ENCODE data around the gene ARHGAP31.
"Not testable (repeated sequence)": the region's sequence is repeated elsewhere in the genome, so short reads cannot be mapped to it uniquely, and the experiment has no call there.

Gene ARHGAP31

DNA sequence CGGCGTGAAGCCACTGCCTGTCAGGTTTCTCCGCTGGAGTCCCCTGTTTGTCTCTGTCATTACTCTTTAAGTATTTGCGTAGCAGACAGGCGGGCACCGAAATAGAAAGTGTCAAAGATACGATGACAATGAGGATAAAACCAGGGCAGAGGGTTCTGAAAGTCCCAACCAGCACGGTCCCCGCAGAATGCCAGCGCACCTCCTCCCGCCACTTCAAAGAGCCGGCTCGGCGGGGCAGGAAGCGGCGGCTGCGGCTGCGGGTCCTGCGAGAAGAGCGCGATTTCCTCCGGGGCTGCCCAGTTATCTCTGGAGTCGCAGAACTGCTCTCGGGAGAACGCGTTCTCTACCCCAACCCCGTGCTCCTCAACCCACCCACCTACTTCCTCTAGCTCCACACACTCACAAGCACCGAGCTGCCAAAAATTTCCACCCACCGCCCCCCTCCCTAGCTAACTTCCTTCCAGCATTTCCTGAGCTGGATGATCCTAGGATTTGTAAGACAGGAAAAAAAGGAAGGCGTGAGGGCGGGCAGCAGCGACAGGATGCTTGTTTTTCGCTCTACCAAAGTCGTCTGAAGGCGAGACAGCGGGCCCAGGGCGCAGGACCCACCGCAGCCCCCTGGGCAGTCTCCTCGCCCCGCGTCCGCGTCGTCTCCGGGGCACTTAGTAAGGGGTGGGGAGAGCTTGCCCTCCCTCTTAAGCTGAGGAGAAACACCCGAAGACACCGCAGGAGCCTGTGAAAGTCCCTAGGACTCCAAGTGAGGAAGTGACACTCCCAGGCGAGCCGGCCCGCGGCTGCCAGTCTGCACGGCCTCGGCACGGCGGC lies at the start of gene ARHGAP31:
TSS of gene ARHGAP31 (plus strand) at position 513 of the 825 bp plus-strand sequence. CDS start 522 bp downstream, outside the sequence.
- DNase-seq = peak; percentile 60

DNA sequence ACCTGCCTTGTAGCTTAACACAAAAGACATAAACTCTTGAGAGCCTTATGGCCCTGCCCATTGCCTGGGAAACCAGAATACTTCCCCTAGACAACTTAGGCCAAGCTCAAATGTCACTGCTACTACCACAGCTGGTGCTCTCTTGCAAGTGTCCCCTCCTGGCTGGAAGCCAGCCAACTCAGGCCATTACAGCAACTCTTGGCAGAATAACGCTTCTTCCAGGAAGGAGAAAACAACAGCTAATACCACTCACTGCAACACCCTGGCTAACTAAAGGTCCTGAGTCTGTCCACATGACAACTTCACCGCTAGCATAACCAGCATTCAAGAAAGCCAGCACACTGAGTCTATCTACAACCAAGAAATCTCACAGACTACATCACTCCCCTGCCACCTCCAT lies 48.4 kb upstream of the ARHGAP31 start:
- DNase-seq = peak; percentile 54

DNA sequence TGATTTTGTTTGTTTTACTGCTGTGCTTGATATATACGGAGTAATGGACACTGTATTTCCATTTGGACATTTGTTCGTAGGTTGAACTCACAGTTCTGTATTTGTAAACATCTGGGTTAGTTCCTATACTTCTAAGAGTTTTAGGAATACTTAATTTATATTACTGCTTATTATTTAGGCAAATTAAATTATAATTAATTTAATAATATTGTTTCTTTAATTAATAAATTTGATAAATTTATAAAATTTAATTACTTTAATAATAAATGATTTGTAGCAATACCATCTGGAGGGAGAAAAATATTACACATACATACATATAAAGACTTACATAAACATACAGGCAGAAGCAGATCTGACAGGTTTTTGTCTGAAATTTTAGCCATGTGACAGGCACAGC lies 39.0 kb upstream of the ARHGAP31 start:
- no peak for DNase-seq

- DNase-seq = no peak
These were observed 37.1 kb upstream of the ARHGAP31 start for GRCh38 chr3:119257111-119257510.

DNA sequence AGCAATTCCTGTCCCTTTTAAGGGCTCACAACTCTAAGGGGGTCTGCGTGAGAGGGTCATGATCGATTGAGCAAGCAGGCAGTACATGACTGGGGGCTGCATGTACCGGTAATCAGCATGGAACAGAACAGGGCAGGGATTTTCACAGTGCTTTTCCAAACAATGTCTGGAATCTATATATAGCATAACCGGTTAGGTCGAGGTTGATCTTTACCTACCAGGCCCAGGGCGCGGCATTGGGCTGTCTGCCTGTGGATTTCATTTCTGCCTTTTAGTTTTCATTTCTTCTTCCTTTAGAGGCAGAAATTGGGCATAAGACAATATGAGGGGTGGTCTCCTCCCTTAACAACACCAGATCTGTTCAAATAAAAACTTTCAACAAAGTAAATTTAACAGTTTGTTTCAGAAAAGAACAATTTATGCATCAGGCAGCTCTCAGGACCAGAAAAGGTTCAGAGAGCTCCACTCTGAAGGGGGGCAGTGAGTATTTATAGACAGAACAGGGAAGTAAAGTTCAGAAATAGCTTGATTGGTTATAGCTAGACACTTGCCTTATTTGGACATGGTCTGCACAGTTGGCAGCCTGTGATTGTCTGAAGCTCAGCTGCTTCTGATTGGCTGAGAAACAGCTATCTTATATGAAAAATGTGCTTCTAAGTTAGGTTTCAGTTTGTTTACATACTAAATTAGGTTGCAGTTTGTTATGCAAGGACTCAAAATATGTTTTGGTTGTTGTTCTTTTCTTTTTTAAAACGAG lies 36.4 kb upstream of the ARHGAP31 start:
- no peak for DNase-seq

DNA sequence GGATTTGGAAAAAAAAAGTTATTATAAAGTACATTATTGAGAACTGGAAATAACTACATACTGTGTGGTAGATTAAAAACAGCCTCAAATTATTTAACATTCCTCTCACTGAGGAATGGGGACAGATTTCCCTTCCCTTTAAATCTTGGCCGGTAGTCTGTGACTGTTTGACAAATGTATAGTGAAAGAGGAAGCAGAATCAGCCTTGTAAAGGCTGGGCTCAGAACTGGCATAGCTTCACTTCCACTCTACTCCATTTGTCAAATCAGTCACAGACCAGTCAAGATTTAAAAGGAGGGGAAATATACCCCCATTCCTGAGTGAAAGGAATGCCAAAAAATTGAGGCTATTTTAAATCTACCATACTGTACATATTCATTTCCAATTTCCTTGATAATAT lies 35.3 kb upstream of the ARHGAP31 start:
- no peak for DNase-seq

- DNase-seq = no peak
These were observed 34.4 kb upstream of the ARHGAP31 start for GRCh38 chr3:119259821-119260220.

DNA sequence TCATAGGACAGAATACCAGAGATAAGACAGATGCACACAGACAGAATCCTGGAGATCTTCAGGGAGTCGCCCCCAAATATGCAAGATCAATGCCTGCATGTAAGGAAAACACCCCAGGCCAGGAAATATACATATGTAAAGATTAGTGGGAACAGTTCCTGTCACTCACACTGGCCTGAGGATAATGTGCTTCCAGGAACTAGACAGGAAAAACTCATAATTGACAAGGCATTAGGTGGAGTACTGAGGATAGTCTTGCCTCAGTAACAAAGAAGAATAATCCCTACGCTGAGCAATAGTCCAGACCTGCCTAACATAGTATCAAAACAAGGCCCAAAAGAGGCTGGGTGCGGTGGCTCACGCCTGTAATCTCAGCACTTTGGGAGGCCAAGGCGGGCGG lies 33.1 kb upstream of the ARHGAP31 start:
- DNase-seq = no peak

GRCh38 chr3:119270212-119270611 lies 24.0 kb upstream of the ARHGAP31 start:
- DNase-seq = not testable (repeated sequence)

- DNase-seq = no peak
These were observed 17.5 kb upstream of the ARHGAP31 start for GRCh38 chr3:119276680-119277079.

DNA sequence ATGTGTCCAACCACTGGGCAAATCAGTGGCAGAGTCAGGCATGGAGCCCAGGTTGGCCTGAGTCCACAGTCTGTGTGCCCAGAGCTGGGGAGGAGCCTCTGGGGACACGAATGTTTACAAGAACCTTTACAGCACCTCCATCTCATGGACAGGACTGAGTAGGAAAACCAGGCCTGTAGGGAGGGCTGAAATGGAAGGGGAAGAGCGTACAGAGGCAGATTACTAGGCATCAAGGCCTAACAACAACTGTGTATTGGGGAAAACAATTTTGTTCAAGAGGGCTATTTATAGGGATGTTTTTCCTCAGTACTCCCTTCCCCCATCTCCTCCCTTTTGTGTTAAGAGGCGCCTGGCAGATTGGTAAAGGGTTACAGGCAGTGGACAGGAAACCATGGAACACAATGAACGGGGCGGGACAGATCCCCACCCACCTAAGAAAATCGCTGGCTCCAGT lies 15.1 kb upstream of the ARHGAP31 start:
- DNase-seq = no peak

DNA sequence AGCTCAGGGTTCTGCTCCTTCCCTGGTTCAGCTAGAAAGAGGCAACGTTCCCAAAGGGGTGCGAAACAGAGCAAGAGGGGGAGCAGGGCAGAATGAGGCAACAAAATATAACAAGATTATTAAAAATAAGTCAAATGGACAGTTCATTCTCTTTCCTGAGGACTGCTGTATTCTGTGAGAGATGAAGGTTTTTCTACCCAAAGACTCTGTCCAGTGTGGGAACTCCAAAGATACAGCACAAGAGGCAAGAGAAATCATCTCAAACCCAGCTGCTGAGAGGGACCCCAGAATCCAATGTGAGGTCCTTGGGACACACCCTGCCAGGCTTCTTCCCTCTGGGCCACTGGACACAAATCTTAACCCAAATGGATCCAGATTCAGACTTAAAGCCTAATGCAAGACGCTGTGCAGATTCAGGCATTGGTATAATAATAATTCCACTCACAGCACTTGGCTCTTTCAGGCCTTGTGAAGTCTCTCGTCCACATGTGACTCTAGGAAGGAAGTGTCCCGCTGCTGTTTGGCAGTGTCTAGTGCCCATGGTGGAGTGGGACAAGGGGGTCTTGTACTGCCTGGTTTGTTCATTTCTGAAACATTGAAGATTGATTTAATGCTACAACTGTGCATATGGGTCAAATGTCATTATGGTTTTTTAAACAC lies 14.5 kb upstream of the ARHGAP31 start:
- DNase-seq = no peak

- no peak for DNase-seq
These were observed 5.3 kb upstream of the ARHGAP31 start for GRCh38 chr3:119288669-119289403.

DNA sequence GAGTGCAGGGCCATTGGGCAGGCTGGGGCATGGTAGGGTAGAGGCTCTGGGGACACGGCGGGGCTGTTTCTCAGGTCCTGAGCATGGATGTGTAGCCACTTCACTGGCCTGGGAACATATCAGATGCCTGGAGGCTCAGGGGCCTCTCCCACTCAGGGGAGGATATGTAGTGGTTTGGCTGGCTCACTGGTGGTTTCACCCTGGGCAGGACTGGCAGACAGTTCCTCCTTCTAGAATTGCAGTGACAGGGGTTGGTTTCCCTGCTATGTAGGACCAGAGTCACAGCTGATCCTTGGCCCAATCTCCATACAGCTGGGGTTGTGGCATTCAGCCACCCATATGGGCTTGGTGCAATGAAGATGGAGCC lies 4.8 kb upstream of the ARHGAP31 start:
- DNase-seq = no peak

DNA sequence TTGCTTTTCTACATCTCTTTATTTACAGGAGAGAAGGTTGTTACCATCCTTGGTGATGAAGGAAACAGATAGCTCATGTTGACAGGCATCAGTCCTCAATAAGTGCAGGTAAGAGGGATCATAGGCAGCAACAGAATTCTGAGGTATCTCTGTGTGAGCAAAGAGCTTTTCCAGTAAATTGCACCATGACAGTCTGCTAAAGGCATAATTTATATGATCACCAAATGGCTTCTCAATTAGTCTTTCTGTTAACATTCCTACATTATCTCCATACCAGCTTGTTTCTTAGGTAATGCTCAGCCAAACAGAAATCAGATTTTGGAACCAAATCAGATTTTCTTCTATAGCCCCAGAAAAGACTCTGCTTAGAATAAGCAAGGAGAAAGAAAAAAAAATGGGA lies 3.6 kb upstream of the ARHGAP31 start:
- DNase-seq = no peak

- DNase-seq = no peak
These were observed 3.0 kb upstream of the ARHGAP31 start for GRCh38 chr3:119291062-119291700.

DNA sequence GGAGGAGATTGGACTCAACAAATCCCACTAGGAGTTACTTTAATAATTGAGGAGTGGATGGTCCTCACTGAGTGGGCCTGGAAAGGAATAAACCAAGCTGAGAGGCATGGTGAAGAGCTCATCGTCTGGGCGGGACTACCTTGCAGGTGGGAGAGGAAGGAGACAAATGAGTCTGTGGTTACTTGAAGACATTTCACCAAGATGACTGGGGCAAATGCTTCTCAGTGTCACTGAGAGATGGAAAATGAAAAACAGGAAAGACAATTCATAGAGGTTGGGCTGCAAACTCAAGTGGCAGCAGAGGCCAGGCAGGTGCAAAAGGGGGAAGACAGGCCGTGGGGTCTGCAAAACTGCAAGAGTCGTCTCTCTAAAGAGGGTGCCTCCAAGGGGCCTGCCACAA lies 1.5 kb upstream of the ARHGAP31 start:
- DNase-seq = no peak

- DNase-seq = no peak
These were observed 895 bp upstream of the ARHGAP31 start for GRCh38 chr3:119293105-119293870.

DNA sequence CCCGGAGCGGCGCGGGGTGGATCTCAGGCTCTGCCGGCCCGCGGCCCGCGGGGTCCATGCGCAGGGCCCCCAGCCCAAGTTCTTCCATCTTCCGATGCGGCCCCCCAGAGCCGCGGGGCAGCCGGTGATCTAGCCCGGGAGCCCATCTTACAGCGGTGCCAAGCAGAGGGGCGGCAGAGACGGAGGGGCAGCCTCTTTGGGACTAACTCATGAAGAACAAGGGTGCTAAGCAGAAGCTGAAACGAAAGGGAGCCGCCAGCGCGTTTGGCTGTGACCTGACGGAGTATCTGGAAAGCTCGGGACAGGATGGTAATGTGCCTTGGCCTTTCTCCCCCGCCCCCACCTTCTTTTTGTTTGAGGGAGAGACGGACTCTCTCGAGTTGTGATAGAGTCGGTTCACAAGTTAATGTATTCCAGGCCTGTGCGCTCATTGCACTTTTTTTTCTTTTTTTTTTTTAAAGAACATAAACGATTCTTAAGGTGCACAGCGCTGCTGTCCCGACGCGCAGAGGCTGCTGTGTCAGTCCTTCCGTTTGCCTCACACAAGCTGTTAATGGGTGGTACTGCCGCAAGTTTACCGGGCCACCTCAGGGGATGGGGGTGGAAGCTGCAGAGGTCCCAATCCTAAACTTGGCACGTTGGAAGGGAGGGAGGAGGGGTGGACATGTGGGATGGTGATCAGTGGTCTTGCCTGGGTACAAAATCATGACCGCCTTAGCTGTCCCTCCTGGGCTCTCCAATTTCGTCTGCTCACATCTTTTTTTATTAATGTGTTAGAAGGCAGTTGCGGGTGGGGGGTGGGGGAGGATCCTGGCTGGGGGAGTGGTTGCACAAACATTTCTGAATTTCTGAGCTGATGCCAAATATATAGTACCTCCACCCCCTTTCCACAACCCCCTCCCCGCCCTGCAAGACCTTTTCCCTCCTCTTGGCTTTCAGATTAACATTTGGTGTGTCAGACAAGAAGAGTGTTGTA lies 801 bp downstream of the ARHGAP31 start:
- peak; percentile 16 for DNase-seq
